ENCODE data around the gene AMIGO1. TPM values are rescaled to one million over a fixed set of nuclear protein-coding genes. Genes with fewer than 3 reads are reported as not detected.

Gene AMIGO1
- total RNA-seq, 1 donor from 2014 or later: 1.1 TPM

- intact Hi-C loops (cut with micrococcal nuclease): loop anchor here (5.0 kb wide), 1 partner anchor 41 kb away; the partner anchor contains the start of gene PSMA5
These were observed 41.5 kb downstream of the AMIGO1 start for GRCh38 chr1:109468061-109468460.

GRCh38 chr1:109467301-109467777, 42.2 kb downstream of the AMIGO1 start:
- intact Hi-C loops (cut with micrococcal nuclease): loop anchor here (5.0 kb wide), 1 partner anchor 40 kb away; the partner anchor contains the start of gene PSMA5

DNA sequence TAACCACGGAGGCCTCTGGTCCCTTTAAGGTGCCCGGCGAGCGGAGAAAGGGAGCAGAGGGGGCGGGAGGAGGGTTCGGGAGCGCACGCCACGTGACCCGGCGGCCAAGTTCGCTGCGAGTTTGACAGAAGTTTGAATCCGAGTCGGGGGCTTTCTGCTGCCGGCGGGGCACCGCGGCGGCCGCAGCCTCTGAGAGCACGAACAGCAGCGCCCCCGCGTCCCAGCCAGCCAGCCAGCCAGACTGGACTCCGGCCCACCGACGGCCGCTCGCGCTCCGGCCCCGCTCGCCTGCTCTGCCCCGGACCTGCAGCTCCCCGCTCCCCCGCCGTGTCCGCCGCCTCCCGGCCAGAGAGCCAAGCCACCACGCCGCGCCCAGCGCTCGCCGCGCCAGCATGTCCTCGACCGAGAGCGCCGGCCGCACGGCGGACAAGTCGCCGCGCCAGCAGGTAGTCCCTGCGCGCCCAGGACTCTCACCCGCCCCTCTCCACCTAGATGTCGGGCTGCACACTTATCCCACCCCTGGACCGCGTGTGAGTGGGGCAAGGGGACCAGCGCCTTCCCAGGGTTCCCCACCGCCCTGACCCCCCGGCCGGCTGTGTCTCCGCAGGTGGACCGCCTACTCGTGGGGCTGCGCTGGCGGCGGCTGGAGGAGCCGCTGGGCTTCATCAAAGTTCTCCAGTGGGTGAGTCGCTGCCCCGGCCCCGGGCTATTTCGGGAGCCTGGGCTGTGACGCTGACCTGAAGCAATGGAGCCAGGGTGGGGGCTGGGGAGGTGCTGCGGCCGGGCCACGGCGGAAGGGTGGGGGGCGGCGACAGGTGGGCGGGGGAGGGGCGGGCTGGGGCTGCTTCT, 42.9 kb downstream of the AMIGO1 start, which contains the start of gene SYPL2:
SYPL2 (plus strand) TSS at position 95 of the 849 bp plus-strand sequence; CDS start at position 393, 298 bp downstream.
- intact Hi-C loops (cut with micrococcal nuclease): loop anchor here (1.0 to 5.0 kb wide), 2 partner anchors 17 to 39 kb away; partner anchors contain the start of genes ATXN7L2 and PSMA5

GRCh38 chr1:109466125-109466451, 43.4 kb downstream of the AMIGO1 start:
- intact Hi-C loops (cut with micrococcal nuclease): loop anchor here (1.0 to 5.0 kb wide), 2 partner anchors 17 to 39 kb away; partner anchors contain the start of genes ATXN7L2 and PSMA5

GRCh38 chr1:109457819-109458218, 51.7 kb downstream of the AMIGO1 start:
- intact Hi-C loops (cut with micrococcal nuclease): no loop called here

GRCh38 chr1:109454497-109455133, 54.9 kb downstream of the AMIGO1 start:
- intact Hi-C loops (cut with micrococcal nuclease): no loop called here

Other genes starting within 250 kb of the AMIGO1 start
- gene PSRC1, start 226.6 kb downstream of the AMIGO1 start, total RNA-seq: 13.3 and 13.9 TPM in 2 replicates
- not detected in 2 replicates for gene MYBPHL, start 202.7 kb downstream of the AMIGO1 start, total RNA-seq
- 6.2 and 7.7 TPM in 2 replicates for gene SORT1, start 111.8 kb downstream of the AMIGO1 start, total RNA-seq
- 211 and 216 TPM in 2 replicates for gene PSMA5, start 83.3 kb downstream of the AMIGO1 start, total RNA-seq
- gene SYPL2, start 43.2 kb downstream of the AMIGO1 start, total RNA-seq: not detected in 2 replicates
- 11.3 and 13.0 TPM in 2 replicates for gene ATXN7L2, start 25.8 kb downstream of the AMIGO1 start, total RNA-seq
- 22.5 and 24.1 TPM in 2 replicates for gene CYB561D1, start 15.6 kb downstream of the AMIGO1 start, total RNA-seq
- gene GPR61, start 30.1 kb upstream of the AMIGO1 start, total RNA-seq: 0.15 TPM in 1 of 2 replicates, not detected in the other
- 10.0 TPM in 2 replicates for gene GNAI3, start 38.9 kb upstream of the AMIGO1 start, total RNA-seq
- 0.15 TPM in 1 of 2 replicates, not detected in the other for gene GNAT2, start 109.9 kb upstream of the AMIGO1 start, total RNA-seq
- gene AMPD2, start 110.1 kb upstream of the AMIGO1 start, total RNA-seq: 88.5 and 93.2 TPM in 2 replicates
- gene GSTM4, start 146.4 kb upstream of the AMIGO1 start, total RNA-seq: 24.8 and 25.6 TPM in 2 replicates
- gene GSTM2, start 158.3 kb upstream of the AMIGO1 start, total RNA-seq: 49.8 and 52.0 TPM in 2 replicates
- gene GSTM1, start 178.1 kb upstream of the AMIGO1 start, total RNA-seq: 67.8 and 72.8 TPM in 2 replicates
- gene GSTM5, start 202.5 kb upstream of the AMIGO1 start, total RNA-seq: not detected in 2 replicates
- gene GSTM3, start 231.3 kb upstream of the AMIGO1 start, total RNA-seq: 7.6 and 8.1 TPM in 2 replicates

Data from T-helper 1 cell treated with Interleukin-12 subunit alpha and Interleukin-12 subunit beta and Interleukin-4 antibody, amounts not matched to agents 30 ng/mL and 1 ng/mL, for 36 hours (primary cell).